Epithelial cell of esophagus (primary cell): Measurements from ENCODE around the gene ZNF609.

Experiments used
- DNase-seq: peaks from one replicate; pipeline ENCODE4 v3.0.0; 2010; ENCODE audit warnings: low read depth
- H3K4me3 ChIP-seq: 2 replicates; pipeline ENCODE4 v1.5.1; 2011; ENCODE audit warnings: mild to moderate bottlenecking, low read length, control low read depth
- TF ChIP-seq, protein P1 (sequence below): IDR thresholded peaks from 2 replicates; pipeline ENCODE4 v1.5.1; 2011; ENCODE audit warnings: low read depth, mild to moderate bottlenecking, low read length, control low read depth, inconsistent platforms; ENCODE audit not compliant: insufficient read depth; ENCODE audit errors: missing control alignments

The ZNF609 gene

GRCh38 chr15:64530918-64531317, 70.5 kb downstream of the ZNF609 start:
- H3K4me3 ChIP-seq: no peak overlapping the region
- no peak for DNase-seq
- TF ChIP-seq, protein P1, sequence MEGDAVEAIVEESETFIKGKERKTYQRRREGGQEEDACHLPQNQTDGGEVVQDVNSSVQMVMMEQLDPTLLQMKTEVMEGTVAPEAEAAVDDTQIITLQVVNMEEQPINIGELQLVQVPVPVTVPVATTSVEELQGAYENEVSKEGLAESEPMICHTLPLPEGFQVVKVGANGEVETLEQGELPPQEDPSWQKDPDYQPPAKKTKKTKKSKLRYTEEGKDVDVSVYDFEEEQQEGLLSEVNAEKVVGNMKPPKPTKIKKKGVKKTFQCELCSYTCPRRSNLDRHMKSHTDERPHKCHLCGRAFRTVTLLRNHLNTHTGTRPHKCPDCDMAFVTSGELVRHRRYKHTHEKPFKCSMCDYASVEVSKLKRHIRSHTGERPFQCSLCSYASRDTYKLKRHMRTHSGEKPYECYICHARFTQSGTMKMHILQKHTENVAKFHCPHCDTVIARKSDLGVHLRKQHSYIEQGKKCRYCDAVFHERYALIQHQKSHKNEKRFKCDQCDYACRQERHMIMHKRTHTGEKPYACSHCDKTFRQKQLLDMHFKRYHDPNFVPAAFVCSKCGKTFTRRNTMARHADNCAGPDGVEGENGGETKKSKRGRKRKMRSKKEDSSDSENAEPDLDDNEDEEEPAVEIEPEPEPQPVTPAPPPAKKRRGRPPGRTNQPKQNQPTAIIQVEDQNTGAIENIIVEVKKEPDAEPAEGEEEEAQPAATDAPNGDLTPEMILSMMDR: no peak

- TF ChIP-seq, protein P1: no peak
- no peak overlapping the region for H3K4me3 ChIP-seq
- no peak for DNase-seq
These were observed 72.3 kb downstream of the ZNF609 start for GRCh38 chr15:64532521-64533315.

- TF ChIP-seq, protein P1: no peak
- DNase-seq: no peak
- no peak overlapping the region for H3K4me3 ChIP-seq
These were observed 75.3 kb downstream of the ZNF609 start for GRCh38 chr15:64535460-64536243.

DNA sequence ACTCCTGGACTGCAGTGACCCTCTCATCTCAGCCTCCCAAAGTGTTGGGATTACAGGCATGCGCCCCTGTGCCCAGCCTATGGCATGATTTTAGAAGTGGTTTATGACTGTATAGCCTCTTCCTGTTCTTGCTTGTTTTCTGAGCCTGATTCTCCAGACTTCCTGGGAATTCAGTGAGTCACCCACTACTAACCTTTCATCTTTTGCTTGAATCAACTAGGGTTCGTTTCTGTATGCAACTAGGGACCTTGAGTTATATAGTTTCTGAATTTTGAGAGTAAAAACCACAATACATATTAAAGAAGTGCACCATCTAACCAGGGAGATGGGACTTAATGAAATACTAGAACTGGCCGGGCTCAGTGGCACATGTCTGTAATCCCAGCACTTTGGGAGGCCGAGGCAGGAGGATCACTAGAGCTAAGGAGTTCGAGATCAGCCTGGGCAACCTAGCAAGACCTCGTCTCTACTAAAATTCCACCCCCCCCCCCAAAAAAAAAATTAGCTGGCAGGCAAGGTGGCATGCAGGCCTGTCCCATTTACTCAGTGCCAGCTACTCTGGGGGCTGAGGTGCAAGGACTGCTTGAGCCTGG, 76.0 kb downstream of the ZNF609 start:
- no peak overlapping the region for H3K4me3 ChIP-seq
- TF ChIP-seq, protein P1: no peak
- DNase-seq: peak; percentile 92

GRCh38 chr15:64542091-64542490, 81.7 kb downstream of the ZNF609 start:
- TF ChIP-seq, protein P1: no peak
- H3K4me3 ChIP-seq: no peak overlapping the region

DNA sequence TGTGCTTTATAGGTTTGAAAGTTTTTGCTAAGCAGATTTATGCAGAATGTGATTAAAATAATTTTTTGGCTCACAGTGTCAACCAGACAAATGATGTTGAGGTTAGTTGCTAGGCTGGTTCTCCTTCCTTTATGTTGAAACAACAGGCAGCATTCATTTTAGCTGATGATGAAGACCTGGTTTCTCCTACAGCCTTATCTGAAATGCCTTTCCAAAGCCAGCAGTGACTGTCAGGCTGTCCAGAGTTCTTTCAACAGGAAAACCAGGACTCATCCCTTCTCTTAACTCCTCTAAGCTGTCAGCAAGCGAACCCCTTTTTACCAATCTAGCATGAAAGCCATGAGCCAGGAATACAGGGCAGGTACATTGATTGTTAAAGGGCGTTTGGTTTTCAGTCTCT, 84.1 kb downstream of the ZNF609 start:
- H3K4me3 ChIP-seq: no peak overlapping the region
- DNase-seq: peak; percentile 58
- TF ChIP-seq, protein P1: no peak

More at GRCh38 chr15:64542091-64542490, 81.7 kb downstream of the ZNF609 start:
- no peak for DNase-seq
